Pons (tissue), 1 donor: ENCODE data around the gene CR2.
"Not testable (repeated sequence)": the region's sequence is repeated elsewhere in the genome, so short reads cannot be mapped to it uniquely, and the experiment has no call there.

Source experiments
- DNase-seq: peaks from one replicate; pipeline ENCODE4 v3.0.0-alpha.2; 2016; ENCODE audit warnings: low spot score

The CR2 gene

DNA sequence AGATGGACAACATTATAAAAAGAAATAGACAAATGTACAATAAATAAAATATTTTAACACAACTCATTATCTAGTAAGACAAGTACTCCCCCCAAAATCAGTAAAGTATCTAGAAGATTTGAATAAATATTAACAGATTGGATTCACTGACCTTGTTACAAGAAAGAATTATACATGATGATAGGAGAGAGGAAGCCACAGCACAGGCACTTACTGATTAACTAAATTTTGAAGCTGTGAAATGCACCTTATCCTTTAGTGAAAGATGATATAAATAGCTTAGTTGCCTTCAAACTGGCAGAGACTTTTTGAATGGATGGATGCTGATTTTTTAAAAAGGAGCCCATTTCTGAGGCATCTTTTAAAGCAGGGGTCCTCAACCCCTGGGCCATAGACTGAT is 50.3 kb downstream of the CR2 start:
- no peak for DNase-seq

DNA sequence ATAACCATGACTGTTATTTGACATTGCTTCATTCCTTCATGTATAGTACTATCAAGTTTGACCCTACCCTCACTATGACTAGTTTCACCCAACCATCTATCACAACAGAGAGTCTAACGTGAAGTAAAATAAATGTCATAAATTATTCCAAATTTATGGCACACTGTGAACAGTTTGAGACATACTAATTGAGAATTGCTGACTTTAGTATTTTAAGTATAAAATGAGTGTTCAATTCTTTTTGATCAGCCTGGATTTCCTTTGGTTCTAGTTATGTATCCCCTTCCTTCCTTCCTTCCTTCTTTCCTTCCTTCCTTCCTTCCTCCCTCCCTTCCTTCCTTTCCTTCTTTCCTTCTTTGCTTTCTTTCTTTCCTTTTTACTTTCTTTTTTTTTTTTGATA is 56.3 kb downstream of the CR2 start:
- DNase-seq = no peak

DNA sequence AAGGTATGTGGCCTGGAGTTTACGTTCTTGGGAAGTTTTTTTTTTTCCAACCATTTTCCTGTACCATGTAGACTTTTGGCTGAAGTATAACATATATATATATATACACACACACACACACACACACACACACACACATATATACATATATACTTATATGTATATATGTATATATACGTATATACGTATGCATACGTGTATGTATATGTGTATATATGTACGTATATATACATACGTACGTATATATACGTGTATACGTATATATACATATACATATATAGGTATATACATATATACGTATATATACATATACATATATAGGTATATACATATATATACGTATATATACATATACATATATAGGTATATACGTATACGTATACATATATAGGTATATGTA is 60.8 kb downstream of the CR2 start:
- no peak for DNase-seq

DNA sequence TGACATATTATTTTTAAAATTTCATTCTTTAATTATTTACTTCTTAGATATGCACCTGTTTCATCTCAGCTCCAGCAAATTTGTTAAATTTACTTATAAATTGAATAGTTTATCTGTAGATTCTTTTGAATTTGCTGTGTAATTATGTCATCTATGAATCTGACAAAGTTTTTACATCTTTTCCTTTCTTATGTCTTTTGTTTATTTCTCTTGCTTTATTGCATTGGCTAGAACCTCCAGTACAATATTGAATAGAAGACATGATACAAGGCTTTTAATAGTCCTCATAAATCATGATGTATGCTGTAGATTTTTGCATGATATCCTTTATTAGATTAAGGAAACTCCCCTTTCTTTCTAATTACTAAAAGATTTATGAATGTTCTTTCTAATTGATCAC is 62.6 kb downstream of the CR2 start:
- DNase-seq = no peak

DNA sequence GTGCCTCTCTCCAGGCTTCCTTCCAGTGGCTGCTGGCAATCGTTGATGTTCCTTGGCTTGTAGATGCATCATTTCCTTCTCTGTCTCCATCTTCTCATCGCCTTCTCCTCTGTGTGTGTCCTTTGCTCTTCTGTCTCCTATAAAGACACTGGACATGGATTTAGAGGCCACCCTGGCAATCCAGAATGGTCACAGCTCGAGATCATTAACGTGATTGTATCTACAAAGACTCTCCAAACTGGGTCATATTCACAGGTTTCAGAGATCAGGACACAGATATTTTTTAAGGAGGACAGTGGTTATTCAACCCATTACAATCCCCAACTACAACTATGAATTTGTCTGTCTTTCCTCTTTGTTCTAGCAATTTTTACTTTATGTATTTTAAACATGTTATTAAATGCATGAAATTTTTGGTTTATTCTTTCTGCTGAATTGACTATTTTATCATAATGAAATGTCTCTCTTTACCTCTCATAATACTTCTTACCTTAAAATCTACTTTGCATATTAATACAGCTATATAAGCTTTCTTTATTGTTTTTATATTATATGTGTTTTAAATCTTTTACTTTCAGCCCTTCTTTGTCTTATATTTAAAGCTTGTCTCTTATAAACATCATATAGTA is 64.6 kb downstream of the CR2 start:
- no peak for DNase-seq

DNA sequence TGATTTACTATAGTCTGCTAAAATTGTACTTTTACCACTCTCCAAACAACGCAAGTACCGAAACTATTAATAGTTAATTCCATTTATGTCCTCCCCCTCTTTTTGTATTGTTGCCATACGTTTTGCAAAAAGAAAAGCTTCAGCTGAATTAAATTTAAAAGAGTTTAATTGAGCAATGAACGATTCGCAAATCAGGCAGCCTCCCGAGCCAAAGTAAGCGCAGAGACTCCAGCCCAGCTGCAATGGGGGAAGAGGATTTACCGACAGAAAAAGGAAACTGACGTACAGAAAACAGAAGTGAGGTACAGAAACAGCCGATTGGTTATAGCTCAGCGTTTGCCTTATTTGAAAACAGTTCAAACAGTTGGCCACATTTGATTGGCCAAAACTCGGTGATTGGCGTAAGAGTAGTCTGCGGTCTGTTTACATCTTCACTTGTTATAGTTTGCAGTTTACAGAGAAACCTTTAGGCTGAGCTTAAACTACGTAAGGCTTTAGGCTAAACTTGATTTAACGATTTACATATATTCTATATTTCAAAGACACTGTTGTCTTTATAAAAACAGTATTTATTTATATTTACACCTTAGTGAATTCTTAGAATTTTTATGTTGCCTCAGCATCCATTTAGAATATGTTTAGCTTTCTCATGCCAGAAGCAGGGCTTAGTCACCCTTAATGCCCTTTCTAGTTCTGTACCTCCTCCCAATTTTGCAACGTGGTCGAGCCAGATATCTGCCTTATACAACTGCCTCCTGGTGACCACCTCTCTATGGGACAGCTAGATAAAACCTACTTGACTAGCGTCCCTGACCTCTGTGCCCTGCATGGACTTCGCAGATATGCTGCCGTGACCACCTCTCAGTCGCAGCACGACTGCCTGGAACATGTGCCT is 65.6 kb downstream of the CR2 start:
- no peak for DNase-seq

DNA sequence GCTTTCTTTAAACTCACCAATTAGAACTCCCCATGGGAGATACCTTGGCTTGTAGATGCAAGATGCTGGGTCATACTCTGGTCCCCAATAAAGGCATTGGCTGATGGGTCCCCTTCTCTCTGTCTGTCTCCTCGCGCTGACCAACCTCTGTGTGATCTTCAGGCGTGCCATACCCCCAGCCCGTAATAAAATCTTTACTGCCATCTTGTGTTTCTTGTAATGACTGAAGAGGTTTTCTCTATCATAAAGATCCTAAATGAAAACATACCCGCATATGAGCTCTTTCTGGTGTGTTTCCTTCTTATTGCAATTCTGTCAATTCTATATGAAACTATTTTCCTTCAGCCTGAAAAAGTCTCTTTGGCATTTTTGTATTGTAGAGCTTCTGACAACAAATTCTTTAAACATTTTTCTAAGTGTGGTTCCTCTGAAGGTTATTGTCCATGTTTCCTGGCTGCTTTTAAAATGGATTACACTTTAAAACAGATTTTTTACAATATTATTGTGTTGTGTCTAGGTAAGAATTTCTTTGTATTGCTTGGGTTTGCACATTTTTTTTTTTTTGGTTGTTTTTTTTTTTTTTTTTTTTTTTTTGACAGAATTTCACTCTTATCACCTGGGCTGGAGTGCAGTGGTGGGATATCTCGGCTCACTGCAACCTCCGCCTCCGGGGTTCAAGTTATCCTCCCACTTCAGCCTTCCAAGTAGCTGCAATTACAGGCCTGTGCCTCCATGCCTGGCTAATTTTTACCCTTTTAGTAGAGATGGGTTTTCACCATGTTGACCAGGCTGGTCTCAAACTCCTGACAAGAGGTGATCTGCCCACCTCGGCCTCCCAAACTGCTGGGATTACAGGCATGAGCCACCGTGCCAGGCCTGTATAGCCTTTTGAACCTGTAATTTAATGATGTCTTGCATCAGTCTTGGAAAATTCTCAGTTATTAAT is 66.5 kb downstream of the CR2 start:
- DNase-seq = not testable (repeated sequence)

DNA sequence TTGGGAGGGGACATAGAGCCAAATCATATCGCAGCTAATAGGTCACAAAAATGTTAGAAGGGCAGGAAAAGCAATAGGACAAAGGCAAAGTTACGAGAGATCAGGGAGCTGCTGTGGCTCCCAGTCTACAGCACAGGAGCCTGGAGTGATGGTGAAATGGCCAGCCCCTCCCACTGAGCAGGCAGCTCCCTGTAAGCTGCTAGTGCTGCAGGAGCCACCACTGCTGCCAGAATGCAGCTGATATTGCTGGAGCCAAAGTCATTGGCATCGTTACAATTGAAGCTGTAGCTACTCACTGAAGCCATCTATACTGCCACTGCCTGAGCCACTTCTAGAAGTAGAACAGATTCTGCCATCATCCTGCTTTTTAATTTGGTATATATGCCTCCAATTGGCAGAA is 71.1 kb downstream of the CR2 start:
- not testable (repeated sequence) for DNase-seq

DNA sequence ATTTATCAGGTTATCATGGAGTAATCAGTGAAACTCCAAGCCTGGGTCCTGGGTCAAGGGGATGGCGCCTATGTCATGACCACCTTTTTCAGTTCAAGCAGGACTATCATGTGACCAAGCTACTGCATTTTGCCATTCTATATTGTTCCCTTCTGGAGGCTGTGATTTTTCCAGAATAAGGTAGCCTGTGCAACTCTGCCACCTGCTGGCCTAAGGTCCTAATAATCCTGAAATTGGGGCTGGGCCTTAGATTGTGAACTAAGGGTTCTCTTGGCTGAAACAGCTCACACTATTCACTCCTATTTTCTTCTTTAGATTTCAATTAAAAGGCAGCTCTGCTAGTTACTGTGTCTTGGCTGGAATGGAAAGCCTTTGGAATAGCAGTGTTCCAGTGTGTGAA is 74.3 kb downstream of the CR2 start:
- DNase-seq = not testable (repeated sequence)

DNA sequence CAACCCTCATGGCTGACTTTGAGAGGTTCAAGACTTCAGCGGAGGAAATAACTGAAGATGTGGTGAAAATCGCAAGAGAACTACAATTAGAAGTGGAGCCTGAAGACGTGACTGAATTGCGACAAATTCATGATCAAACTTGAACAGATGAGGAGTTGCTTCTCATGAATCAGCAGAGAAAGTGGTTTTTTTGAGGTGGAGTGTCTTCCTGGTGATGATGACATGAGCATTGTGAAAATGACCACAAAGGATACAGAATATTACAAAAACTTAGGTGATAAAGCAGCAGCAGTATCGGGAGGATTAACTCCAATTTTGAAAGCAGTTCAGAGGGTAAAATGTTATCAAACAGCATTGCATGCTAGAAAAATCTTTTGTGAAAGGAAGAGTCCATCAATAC is 82.1 kb downstream of the CR2 start:
- DNase-seq = not testable (repeated sequence)
